HG03135 (cell line): ENCODE measurements around the gene SERTAD2.
A peak's percentile ranks its signal among the peaks of the same experiment; 100 is the strongest.

Experiments used
- ATAC-seq: cut with Tn5 transposase; IDR thresholded peaks from one replicate; pipeline ENCODE4 v1.9.1; 2021; ENCODE audit warnings: mild to moderate bottlenecking, moderate library complexity; ENCODE audit not compliant: unreplicated experiment

The SERTAD2 gene

DNA sequence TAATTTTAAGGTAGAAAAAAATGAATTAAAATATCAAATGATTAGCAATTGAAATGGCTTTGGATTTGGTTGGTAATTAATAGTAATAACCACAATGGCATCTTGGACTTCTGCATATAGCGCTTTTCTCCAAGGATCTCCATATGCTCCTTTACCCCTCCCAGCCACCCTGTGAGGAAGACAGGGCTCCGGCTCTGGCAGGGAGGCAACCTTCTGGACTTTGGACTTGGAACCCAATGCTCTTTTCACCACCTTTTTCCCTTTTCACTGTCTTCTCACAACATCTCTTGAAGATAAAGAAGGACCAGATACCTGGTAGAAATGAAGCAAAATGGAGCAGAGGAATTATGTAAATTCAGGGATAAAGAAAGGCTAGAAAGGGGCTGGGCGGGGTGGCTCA, 23.8 kb upstream of the SERTAD2 start:
- no peak for ATAC-seq

DNA sequence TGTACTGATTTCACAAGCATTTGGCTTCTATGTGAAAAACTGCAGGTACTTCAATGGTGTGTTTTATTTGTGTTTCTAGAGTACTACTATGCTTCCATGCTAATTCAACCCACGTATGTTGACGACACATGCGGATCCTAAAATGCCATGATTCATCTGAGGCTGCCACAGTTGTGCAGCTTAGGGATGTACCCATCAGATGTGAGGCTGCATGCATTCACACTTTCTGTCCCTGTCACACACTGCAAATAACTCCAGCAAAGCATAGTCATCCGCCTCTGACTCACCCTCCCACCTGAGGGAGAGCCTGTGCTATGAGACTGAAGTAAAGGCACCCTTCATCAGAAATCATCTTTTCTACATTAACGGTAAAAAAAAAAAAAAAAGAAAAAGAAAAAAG, 22.1 kb upstream of the SERTAD2 start:
- ATAC-seq, result no peak

DNA sequence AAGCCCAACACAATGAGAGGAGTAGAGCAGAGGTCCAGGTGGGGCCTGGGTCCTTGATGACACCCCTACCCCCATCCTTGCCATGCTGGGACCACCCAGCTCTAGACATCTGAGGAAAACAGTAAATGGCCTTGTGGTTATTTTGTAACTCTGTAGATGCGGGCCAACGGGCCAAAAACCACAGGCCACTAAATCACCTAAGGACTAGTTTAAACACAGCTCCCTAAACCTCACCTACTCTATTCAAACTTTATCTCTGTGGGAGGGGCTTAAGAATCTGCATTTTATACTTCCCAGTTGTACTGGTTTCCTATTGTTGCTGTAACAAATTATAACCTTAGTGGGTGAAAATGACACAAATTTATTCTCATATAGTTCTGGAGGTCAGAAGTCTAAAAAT, 19.0 kb upstream of the SERTAD2 start:
- no peak for ATAC-seq

DNA sequence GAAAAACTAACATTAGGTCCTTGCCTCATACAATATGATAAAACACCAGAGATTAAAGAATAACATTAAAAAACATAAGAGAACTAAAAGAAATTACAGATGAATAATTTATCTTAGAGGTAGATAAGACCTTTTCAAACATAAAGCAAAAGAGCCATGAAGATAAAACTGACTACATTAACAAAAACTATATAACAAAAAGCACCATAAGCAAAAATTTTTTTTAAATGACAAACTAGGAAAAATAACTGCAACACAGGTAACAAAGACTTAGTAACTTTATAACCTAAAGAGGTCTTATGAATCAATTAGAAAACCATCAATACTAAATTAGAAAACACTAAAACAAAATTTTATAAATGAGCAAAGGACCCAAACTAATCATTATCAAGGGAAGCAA, 16.3 kb upstream of the SERTAD2 start:
- ATAC-seq, result no peak

- no peak for ATAC-seq
Measured at GRCh38 chr2:64669288-64669687, 15.6 kb upstream of the SERTAD2 start.

- ATAC-seq, result no peak
Measured at GRCh38 chr2:64668542-64668941, 14.8 kb upstream of the SERTAD2 start.

GRCh38 chr2:64667535-64667934, 13.8 kb upstream of the SERTAD2 start:
- ATAC-seq, result no peak

DNA sequence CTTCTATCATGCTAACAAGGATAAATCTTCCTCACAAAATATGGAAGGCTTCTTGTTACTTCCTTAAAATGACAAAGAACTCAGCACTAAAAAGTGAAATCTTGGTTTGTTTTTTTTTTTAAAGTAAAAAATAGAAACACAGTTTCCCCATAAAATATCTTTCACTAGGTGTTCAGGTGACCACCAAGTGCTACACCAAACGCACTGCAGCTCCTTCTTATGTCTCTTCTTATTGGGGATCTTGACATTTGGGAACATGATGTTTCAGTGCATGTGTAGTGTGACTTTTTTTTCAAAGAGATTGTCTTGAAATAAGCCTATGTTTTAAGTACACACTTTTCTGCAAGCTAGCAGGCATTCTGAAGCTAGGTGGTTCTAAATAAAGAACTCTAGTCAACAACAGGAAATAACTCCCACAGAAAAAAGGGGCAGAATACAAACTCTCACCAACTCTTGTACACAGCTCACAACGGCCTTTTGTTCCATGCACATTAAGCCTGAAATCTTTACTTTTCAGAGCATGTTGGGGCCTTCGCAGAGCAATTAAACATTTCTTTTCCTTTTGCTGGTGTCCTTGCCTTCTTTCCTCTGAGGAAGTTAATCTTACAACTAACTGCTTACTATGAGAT, 13.2 kb upstream of the SERTAD2 start:
- ATAC-seq, result no peak

- ATAC-seq, result no peak
Measured at GRCh38 chr2:64665709-64666108, 12.0 kb upstream of the SERTAD2 start.

GRCh38 chr2:64663402-64663801, 9.7 kb upstream of the SERTAD2 start:
- ATAC-seq, result no peak

GRCh38 chr2:64661741-64662169, 8.0 kb upstream of the SERTAD2 start:
- ATAC-seq, result no peak

- ATAC-seq, result no peak
Measured at GRCh38 chr2:64659252-64659651, 5.5 kb upstream of the SERTAD2 start.

GRCh38 chr2:64658269-64658668, 4.6 kb upstream of the SERTAD2 start:
- no peak for ATAC-seq

DNA sequence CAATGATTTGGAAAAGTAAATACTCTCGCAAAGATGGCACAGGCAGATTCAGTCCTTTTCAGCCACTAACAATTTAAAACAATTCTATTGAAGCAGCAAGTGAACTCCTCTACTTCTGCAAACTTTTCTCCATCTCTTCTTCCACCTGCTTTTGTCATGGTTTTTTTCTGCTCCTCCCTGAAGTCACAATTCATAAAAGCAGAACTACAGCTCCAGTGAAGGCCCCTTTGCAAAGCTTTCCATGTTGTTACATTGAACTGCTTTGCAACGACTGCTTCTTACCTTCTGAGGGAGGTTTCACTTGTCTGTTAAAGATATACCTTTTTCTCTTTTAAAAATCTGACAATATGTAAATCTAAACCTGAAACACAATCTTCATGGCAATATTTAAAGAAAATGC, 3.7 kb upstream of the SERTAD2 start:
- no peak for ATAC-seq

DNA sequence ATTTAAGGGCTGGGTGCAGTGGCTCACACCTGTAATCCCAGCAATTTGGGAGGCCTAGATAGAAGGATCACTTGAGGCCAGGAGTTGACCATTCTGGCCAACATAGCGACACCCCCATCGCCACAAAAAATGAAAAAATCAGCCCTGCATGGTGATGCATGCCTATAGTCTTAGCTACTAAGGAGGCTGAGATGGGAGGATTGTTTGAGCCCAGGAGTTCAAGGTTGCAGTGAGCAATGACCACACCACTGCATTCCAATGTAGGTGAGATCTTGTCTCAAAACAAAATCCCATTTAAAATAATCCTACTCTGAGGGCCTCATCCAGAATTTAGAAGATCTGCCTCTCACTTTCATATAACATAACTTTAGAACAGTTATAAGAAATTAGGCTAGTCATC, 2.7 kb upstream of the SERTAD2 start:
- ATAC-seq, result no peak

DNA sequence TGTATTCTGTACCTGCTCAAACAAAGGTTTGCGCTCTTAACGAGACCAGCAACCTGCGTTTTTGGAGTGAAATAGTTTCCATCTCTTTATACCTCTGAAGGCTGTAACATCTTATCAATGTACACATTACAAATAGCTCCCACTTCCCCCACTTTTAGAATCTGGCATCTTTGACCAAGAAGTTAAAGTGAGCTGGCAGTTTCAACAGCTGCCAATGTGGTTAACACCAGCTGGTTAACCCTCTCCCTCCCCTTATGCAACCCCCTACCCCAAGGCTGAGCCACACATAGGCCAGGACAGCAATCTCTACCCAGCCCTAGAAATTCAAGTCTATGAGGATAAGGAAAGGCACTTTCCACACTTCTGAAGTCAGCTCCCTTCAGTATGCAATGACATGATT, 2.2 kb upstream of the SERTAD2 start:
- ATAC-seq, result no peak

DNA sequence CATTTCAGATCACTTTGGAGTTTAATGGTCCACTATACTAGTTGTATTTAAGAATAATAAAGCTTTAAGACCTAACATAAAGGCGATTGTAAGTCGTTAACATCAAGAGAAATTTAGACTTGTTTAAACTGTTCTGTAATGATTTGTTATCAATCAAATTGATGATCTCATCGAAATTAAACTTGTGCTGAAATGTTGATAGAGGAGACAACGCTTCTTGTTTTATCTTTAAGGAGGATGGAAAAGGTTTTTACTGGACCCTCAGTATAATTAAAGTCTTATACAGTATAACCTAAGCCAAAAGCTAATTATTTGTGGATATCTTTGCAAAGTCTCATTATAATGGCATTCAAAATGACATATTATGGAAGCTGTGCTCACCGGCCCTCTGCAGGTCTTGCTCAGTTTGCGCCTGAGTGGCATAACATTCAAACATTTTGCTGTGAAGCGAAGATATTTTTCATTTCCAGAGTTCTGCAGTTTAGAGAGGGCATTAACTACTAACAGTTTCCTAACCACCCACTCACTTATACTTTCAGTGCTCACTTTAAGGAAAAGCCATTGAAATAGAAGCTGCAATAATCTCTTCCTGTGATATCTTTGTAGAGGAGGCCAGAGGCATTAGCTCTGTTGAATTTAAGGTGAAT, 1.4 kb upstream of the SERTAD2 start:
- no peak for ATAC-seq

GRCh38 chr2:64654063-64654811, 524 bp upstream of the SERTAD2 start:
- ATAC-seq, result peak; percentile 50

- ATAC-seq, result no peak
Measured at GRCh38 chr2:64652231-64653108, 1.2 kb downstream of the SERTAD2 start.

GRCh38 chr2:64651590-64651989, 2.1 kb downstream of the SERTAD2 start:
- no peak for ATAC-seq

GRCh38 chr2:64650722-64651338, 2.9 kb downstream of the SERTAD2 start:
- no peak for ATAC-seq
